WTC11 (cell line): ENCODE measurements around the gene SYNDIG1. TPM values are rescaled to one million over a fixed set of nuclear protein-coding genes. Genes with fewer than 3 reads are reported as not detected.

Experiments used
- ATAC-seq: fragments of 200-7000 bp; cut with Tn5 transposase; 2 replicates; pipeline ENCODE4 v1.10.0; 2021; ENCODE audit warnings: mild to moderate bottlenecking, moderate library complexity
- CTCF ChIA-PET: fragments of 300-600 bp; sonication (Branson Sonifier 250); formaldehyde crosslinking; loops from one replicate; lab custom pipeline; 2021; ENCODE audit warnings: antibody characterized with exemption; lab: Charles Lee
- POLR2A ChIA-PET: fragments of 350-600 bp; sonication (Branson Sonifier 250); formaldehyde crosslinking; loops from one replicate; lab custom pipeline; 2021; ENCODE audit warnings: antibody characterized with exemption; lab: Charles Lee
- DNase-seq: peaks from one replicate; pipeline ENCODE4 v3.0.0; 2021; ENCODE audit warnings: low spot score
- H3K27ac Mint-ChIP-seq: 2 replicates; pipeline ENCODE4 v1.8.0; 2021; ENCODE audit warnings: mixed read lengths
- H3K27me3 Mint-ChIP-seq: 2 replicates; pipeline ENCODE4 v1.8.0; 2021; ENCODE audit warnings: low read depth, mild to moderate bottlenecking, moderate library complexity, mixed read lengths
- H3K36me3 Mint-ChIP-seq: 2 replicates; pipeline ENCODE4 v1.8.0; 2021; ENCODE audit warnings: mixed read lengths
- H3K4me1 Mint-ChIP-seq: 2 replicates; pipeline ENCODE4 v1.8.0; 2022; ENCODE audit warnings: mixed read lengths
- H3K4me3 Mint-ChIP-seq: 2 replicates; pipeline ENCODE4 v1.8.0; 2021; ENCODE audit warnings: mild to moderate bottlenecking, moderate library complexity, mixed read lengths
- H3K9me3 Mint-ChIP-seq: 2 replicates; pipeline ENCODE4 v1.8.0; 2021; ENCODE audit warnings: mixed read lengths
- CREB1 ChIP-seq: sonication (generic); formaldehyde crosslinking; IDR thresholded peaks from 2 replicates; pipeline ENCODE4 v1.8.0; 2023; ENCODE audit warnings: mild to moderate bottlenecking, missing genetic modification reagents
- CTCF ChIP-seq: fragments of 200-600 bp; IDR thresholded peaks from 2 replicates; pipeline ENCODE4 v1.8.0; 2022; ENCODE audit warnings: antibody characterized with exemption
- EMX1 ChIP-seq: fragments of 250-450 bp; sonication (Bioruptor Pico); IDR thresholded peaks from 2 replicates; pipeline ENCODE4 v1.8.0; 2021; ENCODE audit warnings: mild to moderate bottlenecking
- ERG ChIP-seq: fragments of 250-450 bp; sonication (Bioruptor Pico); IDR thresholded peaks from 2 replicates; pipeline ENCODE4 v1.8.0; 2021; ENCODE audit warnings: mild to moderate bottlenecking
- ESRRA ChIP-seq: sonication (generic); formaldehyde crosslinking; IDR thresholded peaks from 2 replicates; pipeline ENCODE4 v1.8.1; 2022; ENCODE audit warnings: mild to moderate bottlenecking, missing genetic modification reagents, borderline replicate concordance
- FOXJ3 ChIP-seq: sonication (generic); formaldehyde crosslinking; IDR thresholded peaks from 2 replicates; pipeline ENCODE4 v1.9.0; 2021; ENCODE audit warnings: missing genetic modification reagents, mild to moderate bottlenecking, borderline replicate concordance
- IRF2 ChIP-seq: sonication (generic); formaldehyde crosslinking; IDR thresholded peaks from 2 replicates; pipeline ENCODE4 v1.8.0; 2022; ENCODE audit warnings: low read depth, missing genetic modification reagents, borderline replicate concordance
- JAZF1 ChIP-seq: fragments of 250-450 bp; sonication (Bioruptor Pico); IDR thresholded peaks from 2 replicates; pipeline ENCODE4 v1.9.0; 2021; ENCODE audit warnings: moderate library complexity, mild to moderate bottlenecking, inconsistent platforms
- KAT7 ChIP-seq: sonication (generic); formaldehyde crosslinking; IDR thresholded peaks from 2 replicates; pipeline ENCODE4 v1.8.1; 2023; ENCODE audit warnings: missing genetic modification reagents, mild to moderate bottlenecking, borderline replicate concordance
- MXD4 ChIP-seq: fragments of 250-450 bp; sonication (Bioruptor Pico); IDR thresholded peaks from 2 replicates; pipeline ENCODE4 v1.8.0; 2021; ENCODE audit warnings: mild to moderate bottlenecking, moderate library complexity, borderline replicate concordance
- ZBTB21 ChIP-seq: sonication (generic); formaldehyde crosslinking; IDR thresholded peaks from 2 replicates; pipeline ENCODE4 v1.8.1; 2023; ENCODE audit warnings: mild to moderate bottlenecking, missing genetic modification reagents, borderline replicate concordance
- ZNF219 ChIP-seq: sonication (generic); formaldehyde crosslinking; IDR thresholded peaks from 2 replicates; pipeline ENCODE4 v1.8.0; 2023; ENCODE audit warnings: missing genetic modification reagents, mild to moderate bottlenecking, borderline replicate concordance
- ZNF281 ChIP-seq: sonication (generic); formaldehyde crosslinking; IDR thresholded peaks from 2 replicates; pipeline ENCODE4 v1.8.0; 2023; ENCODE audit warnings: mild to moderate bottlenecking, missing genetic modification reagents
- ZNF671 ChIP-seq: fragments of 250-450 bp; sonication (Bioruptor Pico); IDR thresholded peaks from 2 replicates; pipeline ENCODE4 v1.8.0; 2021; ENCODE audit warnings: mild to moderate bottlenecking
- total RNA-seq: library from RNA; stranded (reverse); gene quantifications from 3 replicates; pipeline ENCODE4 v1.2.3, GENCODE V29; 2021
- TF ChIP-seq, protein P1 (sequence below): sonication (generic); formaldehyde crosslinking; IDR thresholded peaks from 2 replicates; pipeline ENCODE4 v1.8.0; 2022; ENCODE audit warnings: mild to moderate bottlenecking, missing genetic modification reagents
- TF ChIP-seq, protein P2 (sequence below): fragments of 250-450 bp; sonication (Bioruptor Pico); conservative IDR thresholded peaks from 2 replicates; pipeline ENCODE4 v1.9.0; 2021; ENCODE audit warnings: mild to moderate bottlenecking

SYNDIG1 gene
- total RNA-seq, 1 experiment from 2014 or later: 6.4 TPM

DNA sequence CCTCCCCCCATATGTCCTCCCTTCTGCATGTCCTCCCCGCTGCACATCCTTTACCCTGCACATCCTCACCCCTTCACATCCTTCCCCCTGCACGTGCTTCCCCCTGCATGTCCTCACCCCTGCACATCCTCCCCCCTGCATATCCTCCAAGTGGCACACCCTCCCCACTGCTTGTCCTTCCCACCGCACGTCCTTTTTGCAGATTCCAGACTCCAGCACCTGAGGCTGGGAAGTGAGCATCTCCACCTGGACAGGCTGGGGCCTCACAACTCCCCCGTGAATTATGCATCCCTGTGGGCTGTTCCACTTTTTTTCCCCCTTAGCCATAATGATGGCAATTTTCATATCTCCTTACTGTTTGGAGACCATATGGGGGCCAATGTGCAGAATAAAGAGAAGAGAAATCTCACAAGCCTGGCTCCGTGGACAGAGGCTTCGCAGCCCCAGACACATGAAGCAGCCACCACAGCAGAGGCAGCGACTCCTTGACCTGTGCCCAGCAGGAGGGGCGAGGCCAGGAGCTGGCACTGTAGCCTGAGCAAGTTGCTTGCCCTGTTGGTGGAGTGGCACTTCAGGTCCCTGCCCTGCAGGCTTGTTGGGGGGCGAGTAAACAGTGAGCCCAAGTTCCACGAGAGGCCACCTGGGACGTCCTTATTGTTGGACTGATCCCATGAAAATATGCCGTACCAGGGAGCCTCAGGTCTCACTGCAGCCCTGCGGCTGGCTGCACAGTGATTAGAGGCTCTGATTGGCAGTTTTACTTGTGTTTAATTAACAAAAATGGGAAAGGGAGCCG is 113.1 kb downstream of the SYNDIG1 start:
- no peak for DNase-seq
- Mint-ChIP-seq H3K4me3 (no peak overlapping the region), H3K36me3 (no peaks in the 10 kb centered on the region), H3K27ac (no peak overlapping the region), H3K9me3 (no peaks in the 10 kb centered on the region), H3K27me3 (no peaks in the 10 kb centered on the region), H3K4me1 (no peaks in the 10 kb centered on the region)
- POLR2A ChIA-PET: no interaction called here
- ATAC-seq: no peak
- TF ChIP-seq ERG (CRISPR knock-in tag) (no peak), ESRRA (CRISPR knock-in tag) (no peak), KAT7 (CRISPR knock-in tag) (no peak), IRF2 (CRISPR knock-in tag) (no peak), ZBTB21 (CRISPR knock-in tag) (no peak), ZNF281 (CRISPR knock-in tag) (no peak), ZNF671 (CRISPR knock-in tag) (no peak), ZNF219 (CRISPR knock-in tag) (no peak), MXD4 (CRISPR knock-in tag) (no peak), CTCF (no peak), JAZF1 (CRISPR knock-in tag) (no peak), EMX1 (no peak), CREB1 (CRISPR knock-in tag) (no peak), FOXJ3 (no peak)
- TF ChIP-seq, protein P1, sequence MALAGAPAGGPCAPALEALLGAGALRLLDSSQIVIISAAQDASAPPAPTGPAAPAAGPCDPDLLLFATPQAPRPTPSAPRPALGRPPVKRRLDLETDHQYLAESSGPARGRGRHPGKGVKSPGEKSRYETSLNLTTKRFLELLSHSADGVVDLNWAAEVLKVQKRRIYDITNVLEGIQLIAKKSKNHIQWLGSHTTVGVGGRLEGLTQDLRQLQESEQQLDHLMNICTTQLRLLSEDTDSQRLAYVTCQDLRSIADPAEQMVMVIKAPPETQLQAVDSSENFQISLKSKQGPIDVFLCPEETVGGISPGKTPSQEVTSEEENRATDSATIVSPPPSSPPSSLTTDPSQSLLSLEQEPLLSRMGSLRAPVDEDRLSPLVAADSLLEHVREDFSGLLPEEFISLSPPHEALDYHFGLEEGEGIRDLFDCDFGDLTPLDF (CRISPR knock-in tag): no peak
- TF ChIP-seq, protein P2, sequence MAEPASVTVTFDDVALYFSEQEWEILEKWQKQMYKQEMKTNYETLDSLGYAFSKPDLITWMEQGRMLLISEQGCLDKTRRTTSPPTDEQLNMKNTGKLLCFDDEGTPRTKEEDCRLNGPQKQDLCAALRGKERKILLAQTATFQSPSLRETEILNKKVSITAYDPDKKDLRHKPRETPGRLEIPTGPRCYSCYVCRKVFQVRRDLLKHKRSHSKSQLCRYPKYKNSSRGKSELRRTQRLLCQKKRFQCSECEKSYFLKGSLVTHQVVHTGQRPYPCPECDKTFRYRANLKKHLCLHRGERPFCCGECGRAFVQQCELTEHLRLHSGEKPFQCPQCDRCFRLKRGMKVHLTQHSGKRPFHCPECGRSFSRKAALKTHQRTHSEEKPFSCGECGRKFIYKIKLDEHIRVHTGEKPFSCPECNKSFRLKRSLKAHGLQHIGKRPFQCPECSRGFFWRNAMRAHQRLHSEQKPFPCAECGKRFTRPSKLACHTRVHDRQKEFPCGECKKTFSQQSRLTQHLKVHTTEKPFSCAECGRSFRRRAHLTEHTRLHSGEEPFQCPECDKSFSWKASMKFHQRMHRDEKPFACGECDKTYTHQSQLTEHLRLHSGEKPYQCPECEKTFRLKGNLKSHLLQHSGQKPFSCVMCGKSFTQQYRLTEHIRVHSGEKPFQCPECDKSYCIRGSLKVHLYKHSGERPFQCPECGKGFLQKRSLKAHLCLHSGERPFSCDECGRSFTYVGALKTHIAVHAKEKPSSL (CRISPR knock-in tag): no peak
- CTCF ChIA-PET: no interaction called here
